Vagina (tissue), 2 donors: ENCODE results near the gene PIGN. TPM values are rescaled to one million over a fixed set of nuclear protein-coding genes. Genes with fewer than 3 reads are reported as not detected.
"Not testable (repeated sequence)": the region's sequence is repeated elsewhere in the genome, so short reads cannot be mapped to it uniquely, and the experiment has no call there.

Experiments used
- DNase-seq, 2 donors: peaks; one replicate each; pipeline ENCODE4 v3.0.0-alpha.2; 2017; ENCODE audit errors: extremely low spot score in 2 of 2
- H3K27ac ChIP-seq: fragments of 200-600 bp; sonication (generic); one replicate; pipeline ENCODE4 v1.5.1; 2019
- H3K27me3 ChIP-seq: fragments of 200-600 bp; sonication (generic); one replicate; pipeline ENCODE4 v1.5.1; 2019
- H3K36me3 ChIP-seq, 2 donors: fragments of 200-600 bp; sonication (generic); one replicate each; pipeline ENCODE4 v1.5.1; 2017 to 2019
- H3K4me1 ChIP-seq: fragments of 200-600 bp; sonication (generic); one replicate; pipeline ENCODE4 v1.5.1; 2019
- H3K4me3 ChIP-seq, 2 donors: fragments of 200-600 bp; sonication (generic); 1 replicate in 1 of 2; 2 replicates in 1 of 2; pipeline ENCODE4 v1.5.1; 2016 to 2019
- H3K9me3 ChIP-seq: fragments of 200-600 bp; sonication (generic); one replicate; pipeline ENCODE4 v1.5.1; 2019
- POLR2A ChIP-seq, 2 donors: fragments of 450-650 bp; IDR thresholded peaks; one replicate each; pipeline ENCODE4 v1.6.1; 2017; ENCODE audit warnings: antibody characterized with exemption in 2 of 2, mild to moderate bottlenecking in 2 of 2, moderate library complexity in 2 of 2
- POLR2AphosphoS5 ChIP-seq, 2 donors: sonication (generic); formaldehyde crosslinking; IDR thresholded peaks; one replicate each; pipeline ENCODE4 v1.9.0; 2017; ENCODE audit warnings: antibody characterized with exemption in 2 of 2, mild to moderate bottlenecking in 2 of 2, low read depth in 1 of 2; ENCODE audit not compliant: insufficient read depth in 1 of 2
- intact Hi-C: fragments of 100-400 bp; cut with DNase I; formaldehyde crosslinking; loops from one replicate; pipeline ENCODE4 v1.15.1; 2023
- total RNA-seq: library from RNA; depleted of rRNA; stranded (reverse); fragments of >200 nt; gene quantifications from one replicate; pipeline ENCODE4 v1.2.3, GENCODE V29; 2016
- TF ChIP-seq, protein P1 (sequence below), 3 experiments: fragments of 450-650 bp in 2 of 3; fragments of 200-600 bp in 1 of 3; sonication (generic) in 1 of 3; IDR thresholded peaks; one replicate each; pipeline ENCODE4 v1.5.1; 2017 to 2019; ENCODE audit warnings: antibody characterized with exemption in 3 of 3, mild to moderate bottlenecking in 2 of 3, moderate library complexity in 2 of 3

The PIGN gene
- total RNA-seq, 1 donor from 2014 or later: 34.4 TPM

DNA sequence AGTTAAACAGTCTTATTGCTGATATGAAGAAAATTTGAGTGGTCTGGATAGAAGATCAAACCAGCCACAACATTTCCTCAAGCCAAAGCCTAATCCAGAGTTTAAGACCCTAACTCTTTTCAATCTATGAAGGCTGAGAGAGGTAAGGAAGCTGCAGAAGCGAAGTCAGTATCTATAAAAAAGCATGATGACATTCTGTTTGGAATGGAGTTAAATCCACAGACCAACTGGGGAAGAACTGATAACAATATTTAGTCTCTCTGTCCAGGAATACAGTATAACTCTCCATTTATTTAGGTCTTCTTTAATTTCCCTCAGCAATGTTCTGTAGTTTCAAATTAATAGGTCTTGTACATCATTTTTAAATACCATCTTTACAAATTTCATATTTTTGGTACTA lies 16.0 kb downstream of the PIGN start:
- no peaks in the 10 kb centered on the region for H3K36me3 ChIP-seq
- DNase-seq: no peak
- intact Hi-C loops: no loop called here
- H3K4me1 ChIP-seq: no peaks in the 10 kb centered on the region
- H3K27ac ChIP-seq: no peak overlapping the region
- H3K9me3 ChIP-seq: no peaks in the 10 kb centered on the region
- H3K27me3 ChIP-seq: no peaks in the 10 kb centered on the region
- no peak overlapping the region for H3K4me3 ChIP-seq
- TF ChIP-seq POLR2AphosphoS5 (IDR thresholded peaks at IDR 0.05; ENCODE audit: insufficient read depth in 1 of 2, low read depth in 1 of 2) (no peak), POLR2A (IDR thresholded peaks at IDR 0.05) (no peak)
- TF ChIP-seq, protein P1, sequence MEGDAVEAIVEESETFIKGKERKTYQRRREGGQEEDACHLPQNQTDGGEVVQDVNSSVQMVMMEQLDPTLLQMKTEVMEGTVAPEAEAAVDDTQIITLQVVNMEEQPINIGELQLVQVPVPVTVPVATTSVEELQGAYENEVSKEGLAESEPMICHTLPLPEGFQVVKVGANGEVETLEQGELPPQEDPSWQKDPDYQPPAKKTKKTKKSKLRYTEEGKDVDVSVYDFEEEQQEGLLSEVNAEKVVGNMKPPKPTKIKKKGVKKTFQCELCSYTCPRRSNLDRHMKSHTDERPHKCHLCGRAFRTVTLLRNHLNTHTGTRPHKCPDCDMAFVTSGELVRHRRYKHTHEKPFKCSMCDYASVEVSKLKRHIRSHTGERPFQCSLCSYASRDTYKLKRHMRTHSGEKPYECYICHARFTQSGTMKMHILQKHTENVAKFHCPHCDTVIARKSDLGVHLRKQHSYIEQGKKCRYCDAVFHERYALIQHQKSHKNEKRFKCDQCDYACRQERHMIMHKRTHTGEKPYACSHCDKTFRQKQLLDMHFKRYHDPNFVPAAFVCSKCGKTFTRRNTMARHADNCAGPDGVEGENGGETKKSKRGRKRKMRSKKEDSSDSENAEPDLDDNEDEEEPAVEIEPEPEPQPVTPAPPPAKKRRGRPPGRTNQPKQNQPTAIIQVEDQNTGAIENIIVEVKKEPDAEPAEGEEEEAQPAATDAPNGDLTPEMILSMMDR (IDR thresholded peaks at IDR 0.05): no peak

DNA sequence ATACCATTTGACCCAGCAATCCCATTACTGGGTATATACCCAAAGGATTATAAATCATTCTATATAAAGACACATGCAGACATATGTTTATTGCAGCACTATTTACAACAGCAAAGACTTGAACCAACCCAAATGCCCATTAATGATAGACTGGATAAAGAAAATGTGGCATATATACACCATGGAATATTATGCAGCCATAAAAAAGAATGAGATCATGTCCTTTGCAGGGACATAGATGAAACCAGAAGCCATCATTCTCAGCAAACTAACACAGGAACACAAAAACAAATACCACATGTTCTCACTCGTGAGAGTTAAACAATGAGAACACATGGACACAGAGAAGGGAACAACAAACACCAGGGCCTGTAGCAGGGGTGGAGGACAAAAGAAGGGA lies 20.3 kb downstream of the PIGN start:
- H3K36me3 ChIP-seq, H3K9me3 ChIP-seq, DNase-seq, H3K27ac ChIP-seq, H3K4me3 ChIP-seq, H3K4me1 ChIP-seq, H3K27me3 ChIP-seq, intact Hi-C loops: not testable (repeated sequence)

DNA sequence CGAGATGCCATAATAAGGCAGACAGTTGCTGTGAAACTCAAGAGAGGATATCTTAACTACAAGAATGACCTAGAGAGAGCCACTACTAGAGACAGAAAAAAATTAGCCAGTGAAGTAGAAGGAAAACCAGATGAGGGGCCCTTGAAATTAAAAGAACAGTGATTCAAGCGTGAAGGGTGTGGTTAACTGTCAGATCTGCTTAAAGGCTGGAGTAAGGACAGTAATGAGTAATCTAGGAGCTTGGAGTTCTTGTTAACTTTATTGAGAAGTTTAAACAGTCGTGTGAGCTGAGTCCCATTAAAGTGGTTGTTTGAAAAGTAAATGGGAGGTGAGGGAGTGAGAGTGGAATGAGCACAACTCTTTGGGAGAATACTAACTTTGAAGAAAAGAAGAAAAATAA lies 21.3 kb downstream of the PIGN start:
- intact Hi-C loops: no loop called here
- Histone ChIP-seq H3K4me3 (no peak overlapping the region), H3K27me3 (no peaks in the 10 kb centered on the region), H3K4me1 (no peaks in the 10 kb centered on the region), H3K36me3 (no peaks in the 10 kb centered on the region), H3K9me3 (no peaks in the 10 kb centered on the region), H3K27ac (no peak overlapping the region)
- no peak for DNase-seq
- no peak for TF ChIP-seq POLR2AphosphoS5 (IDR thresholded peaks at IDR 0.05; ENCODE audit: insufficient read depth in 1 of 2, low read depth in 1 of 2)
- TF ChIP-seq, protein P1 (IDR thresholded peaks at IDR 0.05): no peak
- TF ChIP-seq POLR2A (IDR thresholded peaks at IDR 0.05): no peak

GRCh38 chr18:62164855-62165487 lies 21.9 kb downstream of the PIGN start:
- intact Hi-C loops: no loop called here
- Histone ChIP-seq H3K27me3 (no peaks in the 10 kb centered on the region), H3K27ac (no peak overlapping the region), H3K36me3 (no peaks in the 10 kb centered on the region), H3K4me3 (no peak overlapping the region), H3K9me3 (no peaks in the 10 kb centered on the region), H3K4me1 (no peaks in the 10 kb centered on the region)
- no peak for DNase-seq
- TF ChIP-seq, protein P1 (IDR thresholded peaks at IDR 0.05): no peak
- TF ChIP-seq POLR2A (IDR thresholded peaks at IDR 0.05): no peak
- TF ChIP-seq POLR2AphosphoS5 (IDR thresholded peaks at IDR 0.05; ENCODE audit: insufficient read depth in 1 of 2, low read depth in 1 of 2): no peak

GRCh38 chr18:62164310-62164709 lies 22.5 kb downstream of the PIGN start:
- H3K36me3 ChIP-seq: no peaks in the 10 kb centered on the region
- H3K4me3 ChIP-seq: no peak overlapping the region
- intact Hi-C loops: no loop called here
- no peak for TF ChIP-seq POLR2AphosphoS5 (IDR thresholded peaks at IDR 0.05; ENCODE audit: insufficient read depth in 1 of 2, low read depth in 1 of 2)
- TF ChIP-seq, protein P1 (IDR thresholded peaks at IDR 0.05): no peak
- TF ChIP-seq POLR2A (IDR thresholded peaks at IDR 0.05): no peak
- no peaks in the 10 kb centered on the region for H3K27me3 ChIP-seq
- no peak overlapping the region for H3K27ac ChIP-seq
- no peaks in the 10 kb centered on the region for H3K4me1 ChIP-seq
- no peak for DNase-seq
- H3K9me3 ChIP-seq: no peaks in the 10 kb centered on the region
